NT2/D1 (cell line): ENCODE data around the gene EML6.

Experiments
- YY1 ChIP-seq: IDR thresholded peaks from 2 replicates; pipeline ENCODE4 v1.6.1; 2011; ENCODE audit not compliant: insufficient read length, insufficient read depth
- ZNF274 ChIP-seq: IDR thresholded peaks from 2 replicates; pipeline ENCODE4 v1.6.1; 2011; ENCODE audit warnings: mild to moderate bottlenecking, low read depth, low read length

- TF ChIP-seq ZNF274 (no peak), YY1 (no peak)
Observed at GRCh38 chr2:54726940-54727339, 3.5 kb downstream of the EML6 start.
